Measurements from ENCODE around the gene MSI2.

MSI2 gene

DNA sequence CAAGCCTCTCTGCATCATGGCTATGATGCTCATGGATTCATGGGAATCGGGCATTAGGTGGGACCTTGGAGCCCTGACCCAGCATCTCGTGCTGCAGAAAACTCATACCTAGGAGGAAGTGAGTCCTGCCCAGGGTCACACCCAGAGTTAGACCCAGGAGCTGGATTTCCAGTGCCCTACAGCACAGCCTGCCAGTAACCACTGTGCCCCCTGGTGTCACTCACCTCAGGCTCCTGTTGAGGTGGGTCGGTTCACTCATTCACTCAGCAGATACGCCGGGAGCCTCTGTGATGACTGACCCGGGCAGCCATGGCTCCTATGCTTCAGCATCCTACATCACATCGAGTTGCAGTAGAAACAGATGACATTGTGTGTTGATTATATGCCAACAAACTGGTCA, 143.4 kb downstream of the MSI2 start:
- DNase-seq = no peak

DNA sequence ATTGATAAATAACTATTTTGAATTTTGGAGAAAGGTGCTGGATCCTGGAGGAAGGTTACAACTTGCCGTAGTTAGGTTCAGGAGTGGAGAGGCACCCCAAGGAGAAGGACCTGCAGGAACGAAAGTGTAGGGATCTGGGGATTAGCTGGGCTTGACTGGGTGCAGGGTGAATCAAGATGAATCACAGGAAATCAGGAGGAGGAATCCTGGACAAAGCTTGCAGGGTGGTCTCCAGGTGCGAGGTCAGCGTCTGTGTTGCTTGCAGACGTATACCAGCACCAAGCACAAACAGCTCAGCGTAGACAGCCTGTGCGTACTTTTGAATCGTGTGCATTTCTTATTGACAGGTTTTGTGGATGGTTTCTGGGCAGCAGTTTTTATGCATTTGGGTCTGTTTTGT, 144.3 kb downstream of the MSI2 start:
- DNase-seq = no peak

DNA sequence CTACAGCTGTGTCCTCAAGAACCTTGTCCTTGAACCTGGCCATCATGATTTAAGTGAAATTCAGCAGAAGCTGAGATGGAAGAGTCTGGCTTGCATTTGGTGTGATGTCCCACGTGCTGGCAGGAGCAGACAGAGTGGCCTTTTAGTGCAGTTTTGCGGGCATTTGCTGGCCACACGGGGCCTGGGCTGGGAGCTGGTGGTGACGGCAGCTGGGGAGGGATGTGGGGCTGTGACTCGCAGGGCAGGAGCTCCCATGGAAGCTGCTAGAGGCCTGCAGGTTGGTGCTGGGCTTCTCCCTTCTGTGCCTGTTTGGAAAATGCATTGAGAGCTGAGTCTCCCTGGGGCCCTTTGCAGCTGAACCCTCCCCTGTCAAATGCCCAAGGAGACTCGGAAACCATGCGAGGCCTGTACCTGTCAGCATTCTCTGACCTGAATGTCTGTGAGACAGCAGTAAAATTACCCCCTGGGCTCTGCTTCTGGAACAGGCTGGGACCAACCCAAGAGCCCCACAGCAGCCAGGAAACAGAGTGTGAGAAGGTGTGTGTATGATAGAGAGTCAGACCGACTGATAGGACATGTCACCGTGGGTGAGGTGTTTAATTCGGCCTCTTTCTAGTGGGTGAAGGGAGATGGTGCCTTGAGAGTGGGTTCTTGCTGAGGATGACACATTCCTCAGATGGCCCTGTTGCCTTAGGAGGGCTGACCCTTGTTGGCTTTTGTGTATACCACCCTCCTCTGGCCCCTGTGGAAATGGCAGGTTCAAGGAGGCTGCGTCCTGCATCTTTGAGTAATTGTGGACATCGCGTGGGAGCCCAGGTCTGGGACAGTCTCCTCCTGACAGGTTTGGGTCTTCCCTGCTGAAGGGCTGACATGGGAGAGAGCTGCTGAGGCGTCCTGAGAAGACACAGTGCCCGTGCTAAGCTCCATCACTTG, 145.5 kb downstream of the MSI2 start:
- DNase-seq = no peak

DNA sequence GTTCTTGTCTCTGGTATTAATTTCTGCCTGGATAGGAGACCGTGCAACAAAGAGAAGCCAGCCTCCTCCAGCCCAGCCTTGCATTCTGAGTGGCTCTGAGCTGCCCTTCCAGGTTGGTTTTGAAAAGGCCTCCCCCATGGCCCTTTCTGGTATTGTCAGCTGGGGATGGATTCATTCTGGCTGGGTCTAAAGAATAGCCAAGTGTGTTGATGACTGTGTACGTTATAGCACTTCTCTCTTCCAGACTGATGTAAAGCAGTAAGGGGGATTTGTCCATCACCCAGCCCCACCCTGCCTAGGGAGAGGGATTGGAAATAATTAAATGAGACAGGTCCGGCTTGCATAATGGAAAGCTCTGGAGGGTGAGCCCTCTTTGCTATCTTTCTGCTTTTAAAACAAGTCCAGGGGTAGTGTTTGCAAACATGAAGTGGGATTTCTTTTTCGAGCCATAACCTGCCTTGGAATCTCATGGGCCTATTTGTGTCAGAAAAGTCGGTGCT, 146.4 kb downstream of the MSI2 start:
- DNase-seq = no peak

DNA sequence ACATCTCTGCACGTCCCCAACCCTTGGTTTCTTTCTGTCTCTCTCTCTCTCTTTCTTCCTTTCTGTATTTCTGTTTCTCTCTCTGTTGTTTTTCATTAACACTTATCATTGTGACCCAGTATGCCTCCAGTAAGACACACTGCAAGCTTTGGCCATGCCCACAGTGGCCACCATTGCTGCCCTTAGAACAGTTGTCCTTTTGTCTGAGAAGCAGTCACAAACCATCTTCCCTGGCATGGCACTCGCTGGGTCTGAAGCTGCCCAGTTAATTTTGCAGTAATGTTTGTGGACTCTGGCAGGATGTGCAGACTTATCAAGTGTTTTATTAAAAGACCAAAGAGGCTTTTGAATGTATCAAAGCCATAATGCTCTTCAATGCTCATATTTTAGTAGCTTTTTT, 146.9 kb downstream of the MSI2 start:
- no peak for DNase-seq

DNA sequence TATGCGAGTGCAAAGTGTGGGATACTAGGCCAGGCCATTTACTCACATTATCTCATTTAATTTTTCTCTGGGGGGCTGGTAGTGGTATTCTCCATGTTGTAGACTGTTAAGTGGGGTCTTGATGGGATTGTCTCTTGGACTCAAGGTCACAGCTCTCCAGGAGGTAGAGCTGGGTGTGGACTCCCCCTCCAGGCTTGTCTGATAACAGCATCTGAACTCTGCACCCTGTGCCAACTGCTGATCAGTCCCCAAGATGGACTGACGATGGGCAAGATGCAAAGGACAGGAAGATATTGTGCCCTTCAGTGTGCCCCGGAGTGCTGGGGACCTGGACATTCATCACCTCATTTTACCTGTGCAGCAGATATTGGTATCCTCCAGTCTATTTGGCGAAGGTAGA, 147.8 kb downstream of the MSI2 start:
- no peak for DNase-seq

DNA sequence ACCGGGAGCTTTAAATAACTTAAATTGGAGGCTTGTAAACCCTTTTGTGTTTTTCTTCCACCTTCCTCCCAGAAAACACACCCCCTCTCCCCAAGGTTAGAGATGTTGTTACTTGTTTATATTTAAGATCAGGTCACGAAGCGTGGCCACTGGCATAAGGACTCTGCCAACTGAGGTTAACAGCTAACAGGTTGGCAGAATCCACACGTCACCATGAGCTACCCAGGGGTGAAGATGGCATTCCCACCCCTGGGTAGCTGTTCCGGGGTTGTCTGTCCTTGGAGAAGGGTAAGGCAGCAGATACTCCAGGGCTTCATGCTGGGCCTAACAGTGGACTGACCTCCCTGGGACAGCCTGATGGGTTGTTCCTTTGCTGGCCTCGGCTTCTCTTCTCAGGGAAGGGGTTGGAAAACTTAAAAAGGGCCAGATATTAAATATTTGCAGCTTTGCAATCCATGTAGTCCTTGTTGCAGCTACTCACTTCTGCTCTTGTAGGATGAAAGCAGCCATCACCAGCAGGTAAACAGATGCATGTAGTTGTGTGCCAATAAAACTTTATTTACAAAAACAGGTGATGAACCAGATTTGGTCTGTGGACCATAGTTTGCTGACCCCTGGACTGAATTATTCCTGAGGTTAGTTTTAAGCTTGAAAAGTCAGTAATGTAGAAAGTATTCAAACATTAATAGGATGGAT, 148.6 kb downstream of the MSI2 start:
- no peak for DNase-seq

DNA sequence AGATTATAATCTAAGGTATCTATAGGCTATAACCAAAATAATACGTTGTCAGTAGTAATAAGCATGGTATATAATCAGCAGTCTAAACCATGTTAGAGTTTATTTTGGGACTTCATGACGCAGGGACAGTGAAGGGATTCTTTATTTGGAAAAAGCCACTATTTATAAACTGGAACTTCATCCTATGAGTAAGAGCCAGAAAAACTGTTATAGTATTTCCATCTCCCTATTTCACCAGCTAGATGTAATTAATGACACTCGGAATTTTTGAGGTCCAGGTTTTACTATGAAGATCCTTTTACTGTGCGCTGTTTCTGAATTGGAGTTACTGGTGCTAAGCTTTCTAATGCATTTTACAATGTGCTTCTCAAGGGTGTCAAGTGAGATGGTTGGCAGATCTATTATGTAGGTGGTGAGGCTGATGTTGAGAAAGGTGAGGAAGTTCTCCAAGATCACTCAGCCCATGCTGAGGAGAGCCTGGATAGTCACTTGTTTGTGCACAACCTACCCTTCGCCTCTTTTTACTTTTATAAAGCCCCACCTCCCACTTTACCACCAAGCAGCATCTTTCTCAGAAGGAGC, 149.3 kb downstream of the MSI2 start:
- no peak for DNase-seq

DNA sequence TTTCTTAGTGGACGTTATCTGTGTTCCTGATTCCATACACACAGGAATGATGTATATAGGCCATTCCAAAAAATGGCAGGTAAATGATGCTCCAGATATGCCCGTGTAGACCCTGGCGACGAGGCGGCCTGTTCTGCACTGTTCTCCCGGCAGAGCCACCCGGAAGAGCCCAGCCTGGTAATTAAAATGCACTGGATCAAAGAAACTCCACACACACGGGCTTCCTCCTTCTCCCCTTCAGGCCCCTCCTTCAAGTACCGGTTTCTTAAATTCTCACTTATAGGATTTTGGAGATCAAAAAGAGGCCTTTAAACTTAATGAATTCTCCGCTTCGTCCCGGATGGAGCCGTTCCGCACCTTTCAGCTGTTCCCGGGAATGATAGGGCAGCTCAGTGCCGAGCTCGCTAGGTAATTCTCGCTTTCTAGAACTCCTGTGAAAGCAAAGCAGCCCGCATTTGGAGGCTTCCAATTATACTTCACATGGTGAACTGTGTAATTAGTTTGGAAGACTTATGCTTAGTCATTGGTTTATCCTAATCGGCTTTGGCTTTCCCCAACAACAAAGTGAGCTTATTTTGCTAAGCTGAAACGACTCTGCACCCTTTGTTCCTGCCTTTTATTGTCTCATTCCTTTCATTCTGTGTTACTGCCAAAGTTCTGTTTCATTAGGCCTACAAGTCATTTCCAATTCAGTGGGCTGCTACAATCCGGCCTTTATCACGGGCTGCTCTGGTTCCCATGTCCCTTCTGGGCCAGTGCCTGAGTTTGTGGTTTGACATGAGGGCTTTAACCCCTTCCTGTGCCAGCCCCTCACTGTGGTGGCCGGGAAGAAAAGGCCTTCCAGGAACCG, 150.0 kb downstream of the MSI2 start:
- DNase-seq = no peak

DNA sequence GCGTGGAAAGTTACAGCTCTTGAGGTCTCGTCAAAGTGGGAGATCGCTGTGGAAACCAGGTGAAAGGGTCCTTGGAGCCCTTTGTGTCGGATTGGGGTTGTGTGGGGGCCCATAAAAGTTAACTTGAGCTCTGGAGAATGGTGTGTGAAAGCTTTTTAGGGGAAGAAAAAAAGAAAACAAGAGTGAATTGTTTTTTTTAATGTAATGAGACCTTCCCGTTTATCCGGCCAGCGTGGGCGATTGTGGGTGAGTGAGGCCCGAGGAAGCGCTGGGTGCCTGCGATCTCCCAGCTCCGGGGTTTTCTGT, 150.6 kb downstream of the MSI2 start:
- DNase-seq = no peak

DNA sequence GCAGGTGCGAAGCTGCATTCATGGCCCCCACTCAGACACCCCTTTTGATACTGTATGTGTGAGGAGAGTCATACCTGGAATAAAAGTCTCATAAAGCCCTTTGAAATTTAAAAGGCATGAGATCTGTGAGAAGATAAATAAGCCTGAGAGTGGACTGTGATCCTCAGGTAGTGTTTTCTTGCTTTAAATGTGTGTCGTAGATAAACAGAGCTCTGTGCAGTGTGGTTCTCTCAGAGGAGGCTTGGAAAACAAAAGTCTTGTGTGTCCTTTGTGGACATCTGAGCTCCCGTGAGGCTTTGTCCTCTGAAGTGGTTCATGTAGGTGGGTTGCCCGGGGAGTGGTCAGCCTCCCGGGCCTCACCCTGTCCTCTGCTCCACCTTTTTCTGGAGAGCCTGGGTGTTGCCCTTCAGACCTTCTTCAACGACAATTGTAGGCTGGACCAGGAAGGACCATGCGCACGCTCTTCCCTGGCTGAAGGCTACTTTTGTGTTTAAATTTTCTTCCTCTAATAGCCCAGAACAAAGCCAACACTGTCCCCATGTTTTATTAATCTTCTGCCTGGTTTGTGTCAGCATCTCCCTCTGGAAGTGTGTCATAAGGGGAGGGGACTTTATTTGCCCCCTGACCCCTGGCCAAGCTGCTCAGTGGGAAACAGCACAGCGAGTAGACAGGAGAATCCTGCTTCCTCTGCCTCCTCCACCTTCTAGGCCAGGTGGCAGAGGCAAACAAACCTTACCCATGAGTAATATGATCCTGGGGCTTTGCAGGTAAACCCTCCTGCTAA, 151.2 kb downstream of the MSI2 start:
- no peak for DNase-seq

DNA sequence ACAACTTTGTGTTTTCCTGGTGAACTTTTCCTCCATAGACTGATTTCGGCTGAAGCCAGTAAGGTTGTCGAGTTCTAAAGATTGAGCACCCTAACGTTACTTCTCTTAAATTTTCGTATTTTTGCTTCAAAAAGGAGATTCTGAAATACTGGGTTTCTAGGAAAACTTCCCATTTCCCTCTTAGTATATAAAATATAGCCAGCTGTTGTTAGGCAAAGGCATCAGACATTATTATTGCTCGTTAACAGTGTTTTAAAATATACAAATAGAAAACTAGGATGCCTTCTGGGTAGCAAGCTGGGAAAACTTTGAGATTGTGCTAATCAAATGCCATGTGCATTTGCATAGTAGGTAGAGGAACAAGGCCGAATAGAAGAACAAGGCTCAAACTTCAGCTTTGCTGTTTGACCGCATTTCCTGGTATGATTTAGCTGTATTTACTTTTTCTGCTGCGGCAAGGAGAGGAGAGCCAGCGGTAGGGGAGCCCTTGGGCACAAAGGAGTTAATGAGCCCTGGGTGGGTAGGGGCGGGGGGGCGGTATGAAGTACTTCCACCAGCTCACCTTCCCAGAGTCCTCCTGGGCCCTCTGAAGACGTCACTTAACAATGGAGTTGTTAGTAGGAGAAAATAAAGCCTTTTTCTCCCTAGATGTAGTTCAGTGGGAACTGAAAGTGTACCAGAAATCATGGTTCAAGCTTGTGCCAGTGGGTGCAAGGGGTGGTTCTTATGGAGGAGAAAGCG, 151.9 kb downstream of the MSI2 start:
- DNase-seq = no peak

DNA sequence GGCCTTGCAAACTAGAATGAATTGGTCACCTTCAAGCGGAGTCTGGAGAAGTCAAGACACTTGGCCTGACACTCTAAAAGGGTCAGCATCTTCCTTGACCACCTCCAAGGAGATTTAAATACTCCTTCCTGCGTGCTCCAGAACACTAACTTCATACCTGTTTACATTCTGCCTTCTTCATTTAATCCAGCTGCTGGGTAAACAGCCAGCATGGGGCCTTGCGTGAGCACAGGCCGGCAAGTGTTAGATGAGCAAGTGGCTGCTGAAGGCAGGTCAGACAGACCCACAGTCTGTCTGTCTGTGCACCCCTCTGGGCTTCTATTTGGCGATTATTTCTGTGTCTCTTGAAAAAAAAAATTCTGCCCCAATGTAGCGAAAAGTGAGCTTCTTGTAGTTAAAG, 153.8 kb downstream of the MSI2 start:
- DNase-seq = no peak

DNA sequence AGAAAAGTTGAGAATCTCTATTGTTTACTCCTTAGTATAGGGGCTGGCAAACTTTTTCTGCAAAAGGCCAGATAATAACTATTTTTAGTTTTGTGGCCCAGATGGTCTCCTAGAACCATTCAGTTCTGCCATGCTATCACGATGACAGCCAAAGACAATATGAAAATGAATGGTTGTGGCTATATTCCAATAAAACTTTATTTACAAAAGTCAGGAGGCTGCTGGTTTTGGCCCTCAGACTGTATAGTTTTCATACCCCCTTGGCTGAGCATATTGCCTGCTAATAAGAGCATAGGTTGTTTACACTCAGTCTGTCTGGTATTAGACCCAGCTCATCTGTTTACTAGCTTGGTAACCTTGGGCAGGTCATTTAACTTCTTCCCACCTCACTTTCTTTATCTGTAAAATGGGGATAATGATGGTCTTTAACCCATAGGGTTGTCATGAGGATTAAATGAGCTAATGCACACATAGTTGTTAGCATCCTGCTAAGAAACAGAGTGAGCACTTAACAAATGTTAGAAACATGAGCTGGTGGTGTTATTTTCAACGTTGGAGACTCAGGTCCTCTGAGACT, 156.3 kb downstream of the MSI2 start:
- no peak for DNase-seq

DNA sequence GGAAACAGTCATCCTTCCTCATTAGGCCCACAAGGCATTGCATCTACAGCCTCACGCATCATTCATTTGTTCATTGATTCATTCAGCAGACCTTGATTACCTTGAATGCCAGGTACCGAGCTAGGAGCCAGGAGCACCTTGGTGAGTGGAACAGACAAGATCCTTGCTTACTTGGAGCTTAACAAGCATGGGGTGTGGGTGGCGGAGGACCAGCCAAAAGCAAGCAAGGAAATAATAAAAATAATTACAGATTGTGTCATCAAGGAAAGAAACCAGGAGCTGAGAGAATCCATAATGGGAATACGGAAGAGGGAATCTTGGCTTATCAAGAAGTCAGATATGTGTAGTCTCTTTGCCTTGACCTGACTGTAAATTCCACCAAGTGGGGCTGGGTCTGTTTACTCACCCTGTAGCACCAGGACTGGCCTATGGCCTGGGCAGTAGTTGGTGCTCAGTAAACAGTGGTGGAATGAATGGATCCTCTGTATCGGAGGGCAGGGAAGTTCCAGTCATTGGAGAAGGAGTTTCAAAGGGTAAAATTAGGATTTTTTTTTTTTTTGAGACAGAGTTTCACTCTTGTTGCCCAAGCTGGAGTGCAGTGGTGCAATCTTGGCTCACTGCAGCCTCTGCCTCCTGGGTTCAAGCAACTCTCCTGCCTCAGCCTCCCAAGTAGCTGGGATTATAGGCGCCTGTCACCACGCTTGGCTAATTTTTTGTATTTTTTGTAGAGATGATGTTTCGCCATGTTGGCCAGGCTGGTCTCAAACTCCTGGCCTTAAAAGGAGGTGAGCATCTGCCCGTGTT, 157.7 kb downstream of the MSI2 start:
- DNase-seq = no peak

DNA sequence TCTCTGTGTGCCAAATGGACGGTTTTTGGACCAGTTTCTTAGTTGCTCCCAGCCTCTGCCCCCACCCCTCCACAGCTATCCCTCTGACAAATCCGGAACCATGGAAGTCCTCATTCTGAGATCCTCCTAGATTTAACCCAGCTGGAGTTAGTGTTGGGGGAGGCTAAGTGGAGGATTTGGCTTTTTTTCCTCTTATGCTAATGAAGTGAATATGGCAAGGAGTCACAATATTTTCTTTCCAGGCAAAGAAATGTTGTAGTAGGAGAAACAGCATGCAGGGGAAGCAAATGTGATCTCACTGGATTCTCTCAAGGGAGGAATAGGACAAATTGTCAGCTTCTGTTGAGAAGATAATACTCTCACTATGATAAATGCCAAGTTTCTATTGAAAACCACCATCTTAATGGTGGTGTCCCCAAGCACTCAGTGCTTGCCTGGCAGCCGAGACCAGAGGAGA, 159.5 kb downstream of the MSI2 start:
- DNase-seq = no peak

DNA sequence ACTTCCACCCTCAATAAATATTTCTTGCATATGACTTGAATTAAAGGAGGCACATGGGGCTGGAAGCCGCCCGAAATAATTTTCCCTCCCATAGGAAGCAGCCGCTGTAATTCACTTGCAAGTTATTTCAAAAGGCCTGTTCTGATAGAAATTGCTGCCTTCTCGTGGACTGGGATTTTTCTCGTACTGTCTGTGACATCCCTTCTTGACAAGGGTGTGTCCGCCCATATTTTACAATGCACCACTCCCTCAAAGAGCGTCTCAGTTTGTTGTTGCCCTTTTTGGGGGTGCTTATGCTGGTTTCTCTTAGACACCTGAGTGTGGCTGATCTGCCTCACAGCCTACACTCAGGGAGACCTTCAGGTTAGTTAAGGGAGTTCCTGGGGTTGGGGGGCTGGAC, 160.0 kb downstream of the MSI2 start:
- no peak for DNase-seq

DNA sequence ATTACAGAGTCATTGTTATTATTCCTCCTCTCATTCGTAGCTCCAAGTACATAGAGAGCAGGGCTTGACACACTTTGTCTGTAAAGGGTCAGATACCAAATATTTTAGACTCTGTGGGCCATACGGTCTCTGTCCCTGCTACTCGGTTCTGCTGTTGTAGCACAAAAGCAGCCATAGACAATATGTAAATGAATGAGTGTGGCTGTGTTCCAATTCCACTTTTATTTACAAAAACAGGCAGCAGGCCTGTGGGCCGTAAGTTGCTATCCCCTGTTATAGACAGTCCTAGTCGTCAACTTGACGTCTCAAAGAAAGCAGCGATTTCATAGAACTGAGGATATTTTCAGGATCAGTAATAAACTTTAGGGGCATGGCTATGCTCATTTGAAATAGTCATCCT, 161.6 kb downstream of the MSI2 start:
- no peak for DNase-seq

DNA sequence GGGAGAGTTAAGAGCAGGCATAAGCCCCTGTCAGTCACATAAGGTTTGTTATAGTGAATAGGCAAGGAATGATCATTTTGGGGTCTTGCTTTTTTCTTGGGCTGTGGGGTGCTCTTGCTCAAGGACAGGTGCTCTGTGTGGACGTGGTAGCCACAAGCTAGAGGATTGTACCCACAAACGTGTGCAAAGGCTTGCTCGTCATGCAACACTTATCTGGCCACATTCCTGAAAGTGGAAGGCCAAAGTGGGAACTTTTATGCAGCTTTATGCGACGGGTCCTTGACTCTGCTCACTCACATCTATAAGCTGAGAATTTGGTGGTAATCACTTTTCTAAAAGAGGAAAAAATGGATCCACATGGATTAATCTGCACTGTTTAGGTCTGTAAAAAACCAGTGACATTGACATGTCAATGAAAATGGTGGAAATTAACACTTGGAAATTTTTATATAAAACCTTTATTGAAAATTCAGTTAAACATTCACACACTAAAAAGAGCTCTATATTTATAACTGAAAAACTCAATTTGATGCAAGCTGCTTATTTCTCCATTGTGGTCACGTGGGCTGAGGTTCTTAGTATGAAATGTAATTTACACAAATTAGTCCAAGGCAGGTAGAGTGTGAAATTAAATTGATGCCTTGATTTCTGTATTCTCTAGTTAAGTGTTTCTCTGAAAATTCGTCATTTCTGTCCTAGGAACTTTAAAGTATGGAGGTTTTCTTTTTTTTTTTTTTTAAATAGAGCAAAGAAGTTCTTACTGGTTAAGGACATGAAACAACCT, 162.3 kb downstream of the MSI2 start:
- no peak for DNase-seq

Data from fibroblast of skin of scalp (primary cell).